Lung (tissue), 12 donors: ENCODE measurements around the gene SOX10. TPM values are rescaled to one million over a fixed set of nuclear protein-coding genes. Genes with fewer than 3 reads are reported as not detected.

Experiments used
- ATAC-seq: fragments of 200-7000 bp; cut with Tn5 transposase; one replicate; pipeline ENCODE4 v1.9.1; 2020; ENCODE audit warnings: moderate number of reproducible peaks; ENCODE audit not compliant: insufficient read depth, low FRiP score
- DNase-seq, 3 donors: peaks; one replicate each; pipeline ENCODE4 v3.0.0-alpha.2; 2013 to 2017
- H3K27ac ChIP-seq, 2 donors: one replicate each; pipeline ENCODE4 v1.5.1; 2013; ENCODE audit warnings: mild to moderate bottlenecking in 2 of 2, moderate library complexity in 2 of 2, control low read depth in 1 of 2, inconsistent platforms in 1 of 2, low read depth in 1 of 2, low read length in 1 of 2
- H3K27me3 ChIP-seq, 3 donors: one replicate each; pipeline ENCODE4 v1.5.1; 2013; ENCODE audit warnings: low read length in 2 of 3; ENCODE audit not compliant: control insufficient read depth in 3 of 3, insufficient read depth in 3 of 3
- H3K36me3 ChIP-seq, 4 donors: one replicate each; pipeline ENCODE4 v1.5.1; 2013; ENCODE audit warnings: low read length in 4 of 4, mild to moderate bottlenecking in 1 of 4, moderate library complexity in 1 of 4; ENCODE audit not compliant: control insufficient read depth in 4 of 4, insufficient read depth in 4 of 4
- H3K4me1 ChIP-seq, 5 donors: one replicate each; pipeline ENCODE4 v1.5.1; 2013; ENCODE audit warnings: low read length in 5 of 5, mild to moderate bottlenecking in 2 of 5, moderate library complexity in 1 of 5; ENCODE audit not compliant: control insufficient read depth in 5 of 5, insufficient read depth in 5 of 5
- H3K4me3 ChIP-seq: one replicate; pipeline ENCODE4 v1.5.1; 2013; ENCODE audit warnings: mild to moderate bottlenecking, control low read depth, moderate library complexity
- H3K9ac ChIP-seq, 2 donors: one replicate each; pipeline ENCODE4 v1.5.1; 2013; ENCODE audit warnings: low read length in 2 of 2, control low read depth in 1 of 2; ENCODE audit not compliant: insufficient read depth in 1 of 2
- H3K9me3 ChIP-seq, 4 donors: one replicate each; pipeline ENCODE4 v1.5.1; 2013; ENCODE audit warnings: low read length in 3 of 4, mild to moderate bottlenecking in 1 of 4, moderate library complexity in 1 of 4; ENCODE audit not compliant: control insufficient read depth in 4 of 4, insufficient read depth in 3 of 4
- CTCF ChIP-seq: IDR thresholded peaks from 2 replicates; pipeline ENCODE4 v1.5.1; 2012; ENCODE audit warnings: mild to moderate bottlenecking; ENCODE audit errors: control extremely low read depth, extremely low read depth
- WGBS, 2 donors: extraction: QIAGEN DNeasy Blood & Tissue Kit; methylation state at CpG; one replicate each; pipeline ENCODE4 v1.1.7; 2013; 5-methylcytosine and 5-hydroxymethylcytosine counted together
- polyA plus RNA-seq, 2 donors: library from polyadenylated mRNA; stranded (reverse); fragments of 200-250 nt; gene quantifications; one replicate each; pipeline ENCODE4 v1.2.1, GENCODE V29; 2013
- total RNA-seq, 2 donors: library from RNA; depleted of rRNA in 1 of 2; stranded (reverse); fragments of >200 nt in 1 of 2; gene quantifications; one replicate each; pipeline ENCODE4 v1.2.1, GENCODE V29; 2014 to 2021
- donor health status: control.
- donor health status: control.
- donor health status: Bipolar disorder and iron deficiency.
- donor health status: healthy.
- donor health status: DM: yes; HTN: yes; CAD: no.

Gene SOX10
- total and polyA plus RNA-seq, 4 donors: 0.10 to 0.54 TPM; not detected in 2

GRCh38 chr22:38017272-38017920, 33.0 kb upstream of the SOX10 start:
- H3K4me3 ChIP-seq: no peak overlapping the region
- H3K27ac ChIP-seq: peak overlapping the region in 1 of 2 donors; percentile 48
- no peak for TF ChIP-seq CTCF
- H3K9ac ChIP-seq: no peak overlapping the region
- 41 to 44% methylated on average over 7 of the region's 7 CpGs for WGBS, 2 donors
- no peaks in the 10 kb centered on the region for H3K36me3 ChIP-seq
- peaks cover 0 to 18% (median 9%) of the 10 kb centered on the region in 5 donors for H3K4me1 ChIP-seq
- ATAC-seq (no peak), DNase-seq (peak; percentile 74 to 86 (median 76))
- no peaks in the 10 kb centered on the region for H3K9me3 ChIP-seq
- H3K27me3 ChIP-seq: no peaks in the 10 kb centered on the region

GRCh38 chr22:38016182-38017151, 32.1 kb upstream of the SOX10 start:
- H3K4me3 ChIP-seq: no peak overlapping the region
- TF ChIP-seq CTCF: no peak
- H3K4me1 ChIP-seq: peaks cover 0 to 18% (median 9%) of the 10 kb centered on the region in 5 donors
- no peaks in the 10 kb centered on the region for H3K9me3 ChIP-seq
- H3K27ac ChIP-seq: peak overlapping the region in 1 of 2 donors; percentile 57
- no peaks in the 10 kb centered on the region for H3K27me3 ChIP-seq
- DNase-seq (peak; percentile 83 to 91 (median 84)), ATAC-seq (no peak)
- H3K36me3 ChIP-seq: no peaks in the 10 kb centered on the region
- H3K9ac ChIP-seq: peak overlapping the region in 1 of 2 donors; percentile 32
- WGBS, 2 donors: 47 to 66% methylated on average over 33 of the region's 33 CpGs

DNA sequence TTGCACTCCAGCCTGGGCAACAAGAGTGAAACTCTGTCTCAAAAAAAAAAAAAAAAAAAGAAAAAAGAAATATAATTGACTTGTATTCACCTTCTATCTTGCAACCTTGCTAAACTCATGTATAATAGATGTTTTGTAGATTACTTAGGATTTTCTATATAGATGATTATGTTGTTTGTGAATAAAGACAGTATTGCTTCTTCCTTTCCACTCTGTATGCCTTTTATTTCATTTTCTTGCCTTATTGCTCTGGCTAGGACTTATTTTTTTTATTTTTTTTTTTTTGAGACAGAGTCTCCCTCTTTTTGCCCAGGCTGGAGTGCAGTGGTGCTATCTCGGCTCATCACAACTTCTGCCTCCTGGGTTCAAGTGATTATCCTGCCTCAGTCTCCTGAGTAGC, 29.7 kb upstream of the SOX10 start:
- TF ChIP-seq CTCF: no peak
- no peak overlapping the region for H3K27ac ChIP-seq
- WGBS, 2 donors: 92 to 95% methylated on average over 1 of the region's 1 CpG

More for the DNA sequence above, 29.7 kb upstream of the SOX10 start:
- no peak for DNase-seq
- Histone ChIP-seq H3K36me3 (no peaks in the 10 kb centered on the region), H3K9me3 (no peaks in the 10 kb centered on the region), H3K9ac (no peak overlapping the region), H3K4me3 (no peak overlapping the region), H3K27me3 (no peaks in the 10 kb centered on the region), H3K4me1 (peaks cover 0 to 18% (median 9%) of the 10 kb centered on the region in 5 donors)
- ATAC-seq: no peak
